ENCODE data around the gene ABI3BP. TPM values are rescaled to one million over a fixed set of nuclear protein-coding genes. Genes with fewer than 3 reads are reported as not detected.

Gene ABI3BP
- polyA plus RNA-seq, 1 of the 3 experiments (the other 2 are of a cell fraction) = 8.4 TPM

GRCh38 chr3:100888881-100889280, 104.3 kb downstream of the ABI3BP start:
- Histone ChIP-seq H3K27ac (ENCODE audit: low read depth in 2 of 2, low read length in 1 of 2) (no peak overlapping the region), H3K9ac (no peak overlapping the region), H3K4me2 (no peak overlapping the region), H3K4me1 (ENCODE audit: control insufficient read depth in 1 of 2, insufficient read depth in 2 of 2, low read depth in 1 of 2, low read length in 1 of 2) (no peaks in the 10 kb centered on the region), H3K9me3 (no peaks in the 10 kb centered on the region), H2AFZ (ENCODE audit: low read depth) (no peak overlapping the region), H3K36me3 (replicated peaks in 1 of 2; ENCODE audit: control insufficient read depth in 1 of 2, insufficient read depth in 2 of 2, low read length in 1 of 2) (no peaks in the 10 kb centered on the region), H3K79me2 (ENCODE audit: insufficient read depth) (no peaks in the 10 kb centered on the region), H3K9me2 (no peaks in the 10 kb centered on the region), H3F3A (replicated peaks; ENCODE audit: insufficient read depth) (no peaks in the 10 kb centered on the region), H3K4me3 (ENCODE audit: low read depth in 2 of 2, low read length in 1 of 2) (no peak overlapping the region), H3K27me3 (ENCODE audit: insufficient read depth) (no peaks in the 10 kb centered on the region), H4K20me1 (ENCODE audit: insufficient read depth) (no peaks in the 10 kb centered on the region)
- no peak for TF ChIP-seq GATA2 (CRISPR knock-in tag; IDR thresholded peaks at IDR 0.05)
- TF ChIP-seq MXI1 (IDR thresholded peaks at IDR 0.05; ENCODE audit: low read depth, low read length) = no peak
- no peak for TF ChIP-seq SMC3 (IDR thresholded peaks at IDR 0.05; ENCODE audit: low read depth, low read length)
- no peak for TF ChIP-seq EZH2phosphoT487 (IDR thresholded peaks at IDR 0.05; ENCODE audit: borderline replicate concordance, low read depth)
- TF ChIP-seq RXRA (IDR thresholded peaks at IDR 0.05; ENCODE audit: borderline replicate concordance, low read depth) = no peak
- no peak for DNase-seq
- POLR2A ChIA-PET = no interaction called here
- 91% methylated on average over 1 of the region's 1 CpG for WGBS (ENCODE audit: low lambda C conversion rate)
- CTCF ChIA-PET = no interaction called here

DNA sequence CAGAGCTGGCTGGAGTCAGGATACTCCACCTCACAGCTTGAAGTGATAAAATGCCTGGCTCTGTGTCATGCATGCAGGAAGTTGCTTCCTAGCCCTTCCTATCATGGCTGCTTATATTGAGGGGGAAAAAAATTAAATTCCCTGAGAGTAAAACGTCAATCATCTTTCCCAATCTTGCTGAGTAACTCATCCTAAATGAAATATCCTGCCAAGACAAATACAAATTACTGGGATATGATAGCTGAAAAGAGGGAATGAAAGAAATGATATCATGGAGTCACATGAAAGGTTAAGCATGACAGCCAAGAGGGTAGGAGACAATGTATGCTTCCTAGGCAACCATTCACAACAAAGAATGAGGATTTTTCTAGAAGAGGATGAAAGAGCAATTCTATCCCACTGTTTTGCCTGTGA, 110.6 kb downstream of the ABI3BP start:
- Histone ChIP-seq H3F3A (replicated peaks; ENCODE audit: insufficient read depth) (peaks cover 5% of the 10 kb centered on the region), H3K79me2 (ENCODE audit: insufficient read depth) (no peaks in the 10 kb centered on the region), H3K9me3 (no peaks in the 10 kb centered on the region; the same call in 1 of the 2 replicates), H3K36me3 (replicated peaks in 1 of 2; ENCODE audit: control insufficient read depth in 1 of 2, insufficient read depth in 2 of 2, low read length in 1 of 2) (no peaks in the 10 kb centered on the region), H3K4me1 (ENCODE audit: control insufficient read depth in 1 of 2, insufficient read depth in 2 of 2, low read depth in 1 of 2, low read length in 1 of 2) (peaks cover 0 to 12% of the 10 kb centered on the region in 2 experiments; a peak in 2 of 4 replicates), H3K27me3 (ENCODE audit: insufficient read depth) (no peaks in the 10 kb centered on the region), H3K9ac (no peak overlapping the region), H3K4me2 (no peak overlapping the region), H3K27ac (ENCODE audit: low read depth in 2 of 2, low read length in 1 of 2) (peak overlapping the region in 1 of 2 experiments; percentile 37; a peak in 2 of 4 replicates), H3K4me3 (ENCODE audit: low read depth in 2 of 2, low read length in 1 of 2) (no peak overlapping the region), H2AFZ (ENCODE audit: low read depth) (peak overlapping the region; percentile 87; the same call in 1 of the 2 replicates), H3K9me2 (no peaks in the 10 kb centered on the region), H4K20me1 (ENCODE audit: insufficient read depth) (no peaks in the 10 kb centered on the region)
- POLR2A ChIA-PET = no interaction called here
- TF ChIP-seq RCOR1 (IDR thresholded peaks at IDR 0.05; ENCODE audit: low read length) (no peak), RAD21 (IDR thresholded peaks at IDR 0.05; ENCODE audit: low read length) (no peak), MXI1 (IDR thresholded peaks at IDR 0.05; ENCODE audit: low read depth, low read length) (no peak), TAF1 (IDR thresholded peaks at IDR 0.05; ENCODE audit: borderline replicate concordance, low read depth, low read length) (no peak), YY1 (IDR thresholded peaks at IDR 0.05; ENCODE audit: low read depth) (no peak)
- CTCF ChIA-PET = interaction anchor here (0.8 to 1.0 kb wide), 2 partner anchors 9 to 50 kb away, joined by 3 read pairs; no protein-coding TSS in a partner anchor
- 0% methylated on average over 1 of the region's 1 CpG for WGBS (ENCODE audit: low lambda C conversion rate)
- DNase-seq = no peak

- no peak overlapping the region for H3K4me3 ChIP-seq (ENCODE audit: low read depth in 2 of 2, low read length in 1 of 2)
- no peaks in the 10 kb centered on the region for H3K79me2 ChIP-seq (ENCODE audit: insufficient read depth)
- H3K36me3 ChIP-seq (replicated peaks in 1 of 2; ENCODE audit: control insufficient read depth in 1 of 2, insufficient read depth in 2 of 2, low read length in 1 of 2) = no peaks in the 10 kb centered on the region
- ChIA-PET CTCF (no interaction called here), POLR2A (no interaction called here)
- no peak overlapping the region for H3K4me2 ChIP-seq
- H3K27me3 ChIP-seq (ENCODE audit: insufficient read depth) = no peaks in the 10 kb centered on the region
- H3K9me3 ChIP-seq = no peaks in the 10 kb centered on the region; the same call in 1 of the 2 replicates
- no peak overlapping the region for H3K27ac ChIP-seq (ENCODE audit: low read depth in 2 of 2, low read length in 1 of 2)
- H3K4me1 ChIP-seq (ENCODE audit: control insufficient read depth in 1 of 2, insufficient read depth in 2 of 2, low read depth in 1 of 2, low read length in 1 of 2) = peaks cover 0 to 12% of the 10 kb centered on the region in 2 experiments; a peak in 2 of 4 replicates
- no peak overlapping the region for H3K9ac ChIP-seq
- DNase-seq = no peak
- H3K9me2 ChIP-seq = no peaks in the 10 kb centered on the region
- H3F3A ChIP-seq (replicated peaks; ENCODE audit: insufficient read depth) = peaks cover 7% of the 10 kb centered on the region
- H4K20me1 ChIP-seq (ENCODE audit: insufficient read depth) = no peaks in the 10 kb centered on the region
- H2AFZ ChIP-seq (ENCODE audit: low read depth) = no peak overlapping the region
- WGBS (ENCODE audit: low lambda C conversion rate) = 97% methylated on average over 1 of the region's 1 CpG
- TF ChIP-seq, protein P1, sequence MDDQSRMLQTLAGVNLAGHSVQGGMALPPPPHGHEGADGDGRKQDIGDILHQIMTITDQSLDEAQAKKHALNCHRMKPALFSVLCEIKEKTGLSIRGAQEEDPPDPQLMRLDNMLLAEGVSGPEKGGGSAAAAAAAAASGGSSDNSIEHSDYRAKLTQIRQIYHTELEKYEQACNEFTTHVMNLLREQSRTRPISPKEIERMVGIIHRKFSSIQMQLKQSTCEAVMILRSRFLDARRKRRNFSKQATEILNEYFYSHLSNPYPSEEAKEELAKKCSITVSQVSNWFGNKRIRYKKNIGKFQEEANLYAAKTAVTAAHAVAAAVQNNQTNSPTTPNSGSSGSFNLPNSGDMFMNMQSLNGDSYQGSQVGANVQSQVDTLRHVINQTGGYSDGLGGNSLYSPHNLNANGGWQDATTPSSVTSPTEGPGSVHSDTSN (IDR thresholded peaks at IDR 0.05) = no peak
- no peak for TF ChIP-seq EZH2phosphoT487 (IDR thresholded peaks at IDR 0.05; ENCODE audit: borderline replicate concordance, low read depth)
- no peak for TF ChIP-seq FOSL2 (IDR thresholded peaks at IDR 0.05; ENCODE audit: borderline replicate concordance, low read depth)
- TF ChIP-seq, protein P2, sequence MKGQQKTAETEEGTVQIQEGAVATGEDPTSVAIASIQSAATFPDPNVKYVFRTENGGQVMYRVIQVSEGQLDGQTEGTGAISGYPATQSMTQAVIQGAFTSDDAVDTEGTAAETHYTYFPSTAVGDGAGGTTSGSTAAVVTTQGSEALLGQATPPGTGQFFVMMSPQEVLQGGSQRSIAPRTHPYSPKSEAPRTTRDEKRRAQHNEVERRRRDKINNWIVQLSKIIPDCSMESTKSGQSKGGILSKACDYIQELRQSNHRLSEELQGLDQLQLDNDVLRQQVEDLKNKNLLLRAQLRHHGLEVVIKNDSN (IDR thresholded peaks at IDR 0.05; ENCODE audit: borderline replicate concordance, low read depth) = no peak
- no peak for TF ChIP-seq REST (IDR thresholded peaks at IDR 0.05; ENCODE audit: low read depth, low read length)
- TF ChIP-seq GATA2 (CRISPR knock-in tag; IDR thresholded peaks at IDR 0.05) = no peak
- TF ChIP-seq RFX5 (IDR thresholded peaks at IDR 0.05; ENCODE audit: low read length) = no peak
- TF ChIP-seq EP300 (IDR thresholded peaks at IDR 0.05; ENCODE audit: borderline replicate concordance in 1 of 2, low read depth in 1 of 2, low read length in 1 of 2) = no peak
These were observed 112.4 kb downstream of the ABI3BP start for GRCh38 chr3:100880845-100881244.
